ENCODE results near the gene FOXN3. TPM values are rescaled to one million over a fixed set of nuclear protein-coding genes. Genes with fewer than 3 reads are reported as not detected.
A peak's percentile ranks its signal among the peaks of the same experiment; 100 is the strongest.
"Not testable (repeated sequence)": the region's sequence is repeated elsewhere in the genome, so short reads cannot be mapped to it uniquely, and the experiment has no call there.

The FOXN3 gene
- total RNA-seq, 1 donor from 2014 or later = 127 TPM

GRCh38 chr14:89162586-89162985, 254.4 kb downstream of the FOXN3 start:
- no peak for ATAC-seq
- intact Hi-C loops (cut with DNase I) = no loop called here

GRCh38 chr14:89160437-89160836, 256.6 kb downstream of the FOXN3 start:
- no peak for DNase-seq (ENCODE audit: missing footprints)
- intact Hi-C loops (cut with DNase I) = no loop called here
- ATAC-seq = no peak

More at GRCh38 chr14:89162586-89162985, 254.4 kb downstream of the FOXN3 start:
- DNase-seq (ENCODE audit: missing footprints) = no peak

GRCh38 chr14:89158701-89159100, 258.3 kb downstream of the FOXN3 start:
- ATAC-seq (no peak), DNase-seq (ENCODE audit: missing footprints) (no peak)
- intact Hi-C loops (cut with DNase I) = no loop called here

- ATAC-seq; DNase-seq (ENCODE audit: missing footprints); intact Hi-C loops (cut with DNase I): not testable (repeated sequence)
These were observed 258.9 kb downstream of the FOXN3 start for GRCh38 chr14:89158104-89158503.

- ATAC-seq (no peak), DNase-seq (ENCODE audit: missing footprints) (no peak)
- intact Hi-C loops (cut with DNase I) = no loop called here
These were observed 261.5 kb downstream of the FOXN3 start for GRCh38 chr14:89155491-89155890.

GRCh38 chr14:89151693-89152092, 265.3 kb downstream of the FOXN3 start:
- intact Hi-C loops (cut with DNase I); ATAC-seq; DNase-seq (ENCODE audit: missing footprints): not testable (repeated sequence)

GRCh38 chr14:89146274-89146673, 270.8 kb downstream of the FOXN3 start:
- no peak for DNase-seq (ENCODE audit: missing footprints)
- ATAC-seq = no peak
- intact Hi-C loops (cut with DNase I) = no loop called here

- no peak for ATAC-seq
- intact Hi-C loops (cut with DNase I) = no loop called here
- DNase-seq (ENCODE audit: missing footprints) = no peak
These were observed 272.4 kb downstream of the FOXN3 start for GRCh38 chr14:89144642-89145041.

- ATAC-seq (no peak), DNase-seq (ENCODE audit: missing footprints) (no peak)
These were observed 273.0 kb downstream of the FOXN3 start for GRCh38 chr14:89144066-89144465.

GRCh38 chr14:89143595-89143994, 273.4 kb downstream of the FOXN3 start:
- ATAC-seq (no peak), DNase-seq (ENCODE audit: missing footprints) (no peak)

More at GRCh38 chr14:89144066-89144465, 273.0 kb downstream of the FOXN3 start:
- intact Hi-C loops (cut with DNase I) = no loop called here

GRCh38 chr14:89142366-89142765, 274.7 kb downstream of the FOXN3 start:
- intact Hi-C loops (cut with DNase I) = no loop called here
- DNase-seq (ENCODE audit: missing footprints) = no peak
- no peak for ATAC-seq

More at GRCh38 chr14:89143595-89143994, 273.4 kb downstream of the FOXN3 start:
- intact Hi-C loops (cut with DNase I) = no loop called here

- intact Hi-C loops (cut with DNase I) = no loop called here
These were observed 275.2 kb downstream of the FOXN3 start for GRCh38 chr14:89141862-89142261.

GRCh38 chr14:89140326-89140725, 276.7 kb downstream of the FOXN3 start:
- DNase-seq (ENCODE audit: missing footprints) (no peak), ATAC-seq (no peak)
- intact Hi-C loops (cut with DNase I) = no loop called here

More at GRCh38 chr14:89141862-89142261, 275.2 kb downstream of the FOXN3 start:
- DNase-seq (ENCODE audit: missing footprints) (no peak), ATAC-seq (no peak)

- ATAC-seq (no peak), DNase-seq (ENCODE audit: missing footprints) (no peak)
- intact Hi-C loops (cut with DNase I) = no loop called here
These were observed 277.4 kb downstream of the FOXN3 start for GRCh38 chr14:89139404-89140247.

GRCh38 chr14:89138846-89139245, 278.2 kb downstream of the FOXN3 start:
- ATAC-seq (no peak), DNase-seq (ENCODE audit: missing footprints) (no peak)
- intact Hi-C loops (cut with DNase I) = no loop called here

GRCh38 chr14:89137526-89138163, 279.4 kb downstream of the FOXN3 start:
- peak; percentile 74 for DNase-seq (ENCODE audit: missing footprints)

GRCh38 chr14:89136587-89136986, 280.4 kb downstream of the FOXN3 start:
- DNase-seq (ENCODE audit: missing footprints) (no peak), ATAC-seq (no peak)
- intact Hi-C loops (cut with DNase I) = no loop called here

More at GRCh38 chr14:89137526-89138163, 279.4 kb downstream of the FOXN3 start:
- intact Hi-C loops (cut with DNase I) = no loop called here
- ATAC-seq = no peak

- DNase-seq (ENCODE audit: missing footprints) (no peak), ATAC-seq (no peak)
- intact Hi-C loops (cut with DNase I) = no loop called here
These were observed 282.4 kb downstream of the FOXN3 start for GRCh38 chr14:89134640-89135039.

GRCh38 chr14:89131004-89131750, 285.9 kb downstream of the FOXN3 start:
- DNase-seq (ENCODE audit: missing footprints) (no peak), ATAC-seq (no peak)
- intact Hi-C loops (cut with DNase I) = no loop called here
